Natural killer cell treated with Interleukin-12 subunit alpha and Interleukin-12 subunit beta and Interleukin-15 and Interleukin-18, amount 100 ng/mL, for 72 hours (primary cell): ENCODE results near the gene ADAMTS2. TPM values are rescaled to one million over a fixed set of nuclear protein-coding genes. Genes with fewer than 3 reads are reported as not detected.
A peak's percentile ranks its signal among the peaks of the same experiment; 100 is the strongest.
"Not testable (repeated sequence)": the region's sequence is repeated elsewhere in the genome, so short reads cannot be mapped to it uniquely, and the experiment has no call there.

Source experiments
- ATAC-seq, 2 donors: fragments of 150-1000 bp; cut with Tn5 transposase in 1 of 2; sonication (Bioruptor Pico), chemical (Tn5 transposase) in 1 of 2; 2 replicates each; pipeline ENCODE4 v1.10.0; 2021
- DNase-seq: peaks from one replicate; pipeline ENCODE4 v3.0.0; 2022; ENCODE audit warnings: low spot score
- H3K27ac Mint-ChIP-seq, 2 donors: 1 replicate in 1 of 2; 2 replicates in 1 of 2; pipeline ENCODE4 v1.8.0; 2022; ENCODE audit warnings: mixed read lengths in 2 of 2, mild to moderate bottlenecking in 1 of 2, moderate library complexity in 1 of 2
- H3K27me3 Mint-ChIP-seq, 2 donors: 1 replicate in 1 of 2; 2 replicates in 1 of 2; pipeline ENCODE4 v1.8.0; 2022; ENCODE audit warnings: mixed read lengths in 2 of 2
- H3K36me3 Mint-ChIP-seq: one replicate; pipeline ENCODE4 v1.8.0; 2022; ENCODE audit warnings: mixed read lengths
- H3K4me1 Mint-ChIP-seq, 2 donors: 1 replicate in 1 of 2; 2 replicates in 1 of 2; pipeline ENCODE4 v1.8.0; 2022; ENCODE audit warnings: low read depth in 2 of 2, mixed read lengths in 2 of 2, mild to moderate bottlenecking in 1 of 2
- H3K4me3 Mint-ChIP-seq: one replicate; pipeline ENCODE4 v1.8.0; 2022; ENCODE audit warnings: mixed read lengths
- H3K9me3 Mint-ChIP-seq: 2 replicates; pipeline ENCODE4 v1.8.0; 2022; ENCODE audit warnings: mixed read lengths
- total RNA-seq, 2 donors: library from RNA; stranded (reverse); gene quantifications; one replicate each; pipeline ENCODE4 v1.2.3, GENCODE V29; 2022

The ADAMTS2 gene
- total RNA-seq, 2 donors from 2014 or later = not detected

DNA sequence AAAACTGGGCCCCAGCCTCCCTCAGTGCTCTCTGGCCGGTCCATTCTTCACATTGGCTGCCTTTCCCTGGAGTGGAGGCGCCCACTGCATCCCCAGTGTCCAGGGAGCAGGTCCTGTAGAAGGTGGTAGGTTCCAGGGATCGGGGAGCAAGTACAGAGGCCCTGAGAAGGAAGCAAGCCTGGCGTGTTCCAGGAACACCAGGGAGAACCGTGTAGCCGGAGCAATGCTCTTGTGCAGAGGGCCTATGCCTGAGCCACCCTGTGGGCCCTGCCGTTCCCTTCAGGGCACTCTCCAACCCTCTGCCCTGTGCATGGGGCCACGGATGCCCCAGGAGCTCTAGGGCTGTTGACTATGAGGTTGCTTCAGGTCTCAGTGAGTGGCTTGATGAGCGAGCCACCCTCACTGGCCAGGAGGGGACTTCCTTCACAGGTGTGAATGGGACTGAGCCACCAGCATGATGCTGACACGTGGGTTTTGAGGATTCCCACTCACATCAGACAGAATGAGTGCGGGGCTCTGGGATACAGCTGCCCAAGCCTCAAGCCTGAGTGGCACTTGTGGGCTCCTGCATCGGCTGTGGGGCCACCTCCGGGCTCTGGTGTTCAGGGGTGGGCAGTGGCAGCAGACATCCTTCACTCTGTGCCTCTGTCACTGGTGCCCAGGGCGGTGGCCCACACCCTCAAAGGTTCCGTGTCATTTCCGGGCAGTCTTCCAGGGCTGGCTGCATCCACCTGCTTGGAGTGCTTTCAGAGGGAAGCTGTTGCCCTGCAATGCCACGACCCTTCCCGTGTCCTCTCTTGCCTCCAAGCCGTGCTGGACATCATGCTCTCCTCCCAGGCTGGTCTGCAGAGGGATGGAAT lies 54.4 kb downstream of the ADAMTS2 start:
- no peaks in the 10 kb centered on the region for H3K27me3 Mint-ChIP-seq
- DNase-seq (no peak), ATAC-seq (no peak)
- no peaks in the 10 kb centered on the region for H3K9me3 Mint-ChIP-seq
- H3K27ac Mint-ChIP-seq = no peak overlapping the region
- no peak overlapping the region for H3K4me3 Mint-ChIP-seq
- H3K4me1 Mint-ChIP-seq = no peaks in the 10 kb centered on the region
- no peaks in the 10 kb centered on the region for H3K36me3 Mint-ChIP-seq

DNA sequence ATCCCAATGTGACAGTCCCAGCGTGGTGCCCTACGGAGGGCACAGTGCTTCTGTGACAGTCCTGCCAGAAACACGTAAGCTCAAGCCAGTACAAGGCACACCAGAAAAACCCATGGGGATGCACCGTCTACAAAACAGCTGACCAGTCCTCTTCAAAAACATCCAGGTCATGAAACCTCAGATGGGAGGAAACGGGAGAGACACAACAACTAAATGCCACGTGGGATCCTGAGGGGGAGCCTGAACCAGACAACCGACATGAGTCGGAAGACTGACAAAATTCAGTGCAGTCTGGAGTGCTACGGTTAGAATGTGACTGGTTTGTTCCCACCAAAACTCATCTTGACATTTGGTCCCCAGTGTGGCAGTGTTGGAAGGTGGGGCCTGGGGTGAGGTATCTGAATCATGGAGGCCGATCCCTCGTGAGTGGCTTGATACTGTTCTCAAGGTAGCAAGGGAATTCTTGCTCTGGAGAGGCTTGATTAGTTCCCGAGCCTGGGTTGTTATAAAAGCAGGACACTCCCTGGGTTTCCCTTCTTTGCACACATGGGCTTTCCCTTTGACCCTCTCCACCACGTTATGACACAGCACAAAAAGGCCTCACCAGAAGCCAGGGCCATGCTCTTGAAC lies 55.4 kb downstream of the ADAMTS2 start:
- no peak overlapping the region for H3K27ac Mint-ChIP-seq
- H3K27me3 Mint-ChIP-seq = no peaks in the 10 kb centered on the region
- DNase-seq (no peak), ATAC-seq (no peak)
- H3K4me1 Mint-ChIP-seq = no peaks in the 10 kb centered on the region
- H3K4me3 Mint-ChIP-seq = no peak overlapping the region
- H3K36me3 Mint-ChIP-seq = no peaks in the 10 kb centered on the region
- H3K9me3 Mint-ChIP-seq = no peaks in the 10 kb centered on the region

DNA sequence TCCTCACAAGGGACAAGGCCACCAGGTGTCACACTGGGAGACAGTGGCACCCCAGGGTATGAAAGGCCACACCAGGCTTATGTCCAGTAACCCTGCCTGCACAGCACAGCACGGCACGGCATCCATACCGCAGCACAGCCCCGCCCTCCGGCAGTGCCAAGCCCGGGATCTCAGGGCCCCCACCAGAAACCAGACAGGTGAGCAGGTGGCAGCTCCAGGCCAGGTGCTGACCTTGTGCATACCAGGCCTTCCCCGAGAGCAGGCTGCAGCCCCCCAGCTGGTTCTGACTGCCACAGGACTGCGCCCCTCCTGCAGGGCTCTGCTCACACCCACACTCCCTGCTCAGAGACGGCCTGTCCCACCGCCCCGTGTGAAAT lies 56.5 kb downstream of the ADAMTS2 start:
- H3K9me3 Mint-ChIP-seq = no peaks in the 10 kb centered on the region
- no peak overlapping the region for H3K4me3 Mint-ChIP-seq
- DNase-seq = no peak
- no peaks in the 10 kb centered on the region for H3K27me3 Mint-ChIP-seq
- H3K36me3 Mint-ChIP-seq = no peaks in the 10 kb centered on the region
- ATAC-seq = no peak
- H3K4me1 Mint-ChIP-seq = no peaks in the 10 kb centered on the region
- H3K27ac Mint-ChIP-seq = no peak overlapping the region

- no peaks in the 10 kb centered on the region for H3K27me3 Mint-ChIP-seq
- no peak overlapping the region for H3K27ac Mint-ChIP-seq
- H3K36me3 Mint-ChIP-seq = no peaks in the 10 kb centered on the region
- no peaks in the 10 kb centered on the region for H3K9me3 Mint-ChIP-seq
- DNase-seq (no peak), ATAC-seq (no peak)
- no peaks in the 10 kb centered on the region for H3K4me1 Mint-ChIP-seq
- H3K4me3 Mint-ChIP-seq = no peak overlapping the region
These were observed 57.0 kb downstream of the ADAMTS2 start for GRCh38 chr5:179288101-179288808.

DNA sequence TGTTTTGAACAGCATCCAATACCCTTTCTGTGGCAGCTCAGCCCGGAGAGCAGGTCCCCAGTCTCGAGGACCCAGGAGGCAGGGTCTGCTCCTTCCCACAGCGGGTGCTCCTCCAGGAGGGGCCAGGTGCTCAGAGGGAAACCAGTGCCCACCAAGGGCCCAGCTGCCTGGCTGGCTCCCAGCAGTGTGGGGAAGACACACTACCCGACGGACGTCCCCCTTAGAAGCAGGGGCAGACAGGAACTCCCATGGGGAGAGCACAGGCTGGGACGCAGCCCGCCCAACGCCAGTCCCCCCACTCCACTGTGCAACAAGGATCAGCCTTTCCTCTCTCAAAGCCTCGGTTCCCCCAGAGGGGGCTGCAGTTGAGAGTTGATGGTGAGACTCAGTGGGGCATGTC lies 57.6 kb downstream of the ADAMTS2 start:
- Mint-ChIP-seq H3K36me3 (no peaks in the 10 kb centered on the region), H3K27ac (no peak overlapping the region), H3K4me3 (no peak overlapping the region), H3K27me3 (no peaks in the 10 kb centered on the region), H3K9me3 (no peaks in the 10 kb centered on the region), H3K4me1 (no peaks in the 10 kb centered on the region)
- ATAC-seq (peak in 1 of 2 donors; percentile 3), DNase-seq (no peak)

GRCh38 chr5:179287071-179287470 lies 58.2 kb downstream of the ADAMTS2 start:
- no peaks in the 10 kb centered on the region for H3K27me3 Mint-ChIP-seq
- H3K4me3 Mint-ChIP-seq = no peak overlapping the region
- no peak overlapping the region for H3K27ac Mint-ChIP-seq
- H3K9me3 Mint-ChIP-seq = no peaks in the 10 kb centered on the region
- no peaks in the 10 kb centered on the region for H3K36me3 Mint-ChIP-seq
- DNase-seq (peak; percentile 46), ATAC-seq (peak; percentile 20 to 31)
- no peaks in the 10 kb centered on the region for H3K4me1 Mint-ChIP-seq

- DNase-seq, ATAC-seq, H3K4me3 Mint-ChIP-seq, H3K9me3 Mint-ChIP-seq, H3K27ac Mint-ChIP-seq, H3K27me3 Mint-ChIP-seq, H3K36me3 Mint-ChIP-seq, H3K4me1 Mint-ChIP-seq: not testable (repeated sequence)
These were observed 59.5 kb downstream of the ADAMTS2 start for GRCh38 chr5:179285776-179286162.

DNA sequence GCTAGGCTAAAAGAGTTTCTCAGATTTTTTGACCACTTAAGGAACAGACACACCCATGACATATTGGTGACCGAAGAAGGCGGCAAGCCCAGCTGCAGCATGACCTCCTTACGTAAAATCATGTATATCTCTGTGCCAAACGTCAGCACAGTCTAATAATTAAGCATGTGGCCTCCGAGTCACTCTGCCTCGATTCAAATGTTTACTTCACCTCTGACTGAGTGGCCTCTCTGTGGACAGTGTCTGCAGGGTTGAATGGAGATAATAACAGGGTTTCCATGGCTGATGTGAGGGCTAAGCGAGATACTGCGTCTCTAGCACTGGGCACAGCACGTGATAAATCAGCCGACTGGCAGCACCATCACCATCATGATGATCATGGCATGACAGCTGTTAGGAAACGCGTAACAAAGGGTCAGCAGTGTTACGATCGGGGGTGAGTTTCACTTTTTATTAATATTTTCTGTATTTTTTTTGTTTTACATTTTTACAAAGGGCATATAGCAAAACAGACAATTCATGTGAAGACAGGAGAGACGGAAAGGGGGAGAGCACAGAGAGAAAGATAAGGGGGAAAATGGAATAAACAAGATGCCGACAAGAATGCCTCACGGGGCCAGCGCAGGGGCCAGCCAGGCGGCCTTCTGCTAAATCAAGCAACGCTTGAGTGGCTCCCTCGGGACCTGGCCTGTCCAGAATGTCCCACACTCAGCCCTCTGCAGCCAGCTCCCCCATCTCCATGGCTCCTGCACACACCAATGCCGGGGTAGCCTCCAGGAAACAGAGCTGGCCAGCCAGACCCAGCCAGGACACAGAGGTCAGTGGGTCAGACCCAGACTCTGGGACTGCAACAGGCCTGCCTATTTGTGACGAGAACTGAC lies 60.3 kb downstream of the ADAMTS2 start:
- Mint-ChIP-seq H3K9me3 (no peaks in the 10 kb centered on the region), H3K4me3 (no peak overlapping the region), H3K27ac (no peak overlapping the region), H3K36me3 (no peaks in the 10 kb centered on the region), H3K27me3 (no peaks in the 10 kb centered on the region), H3K4me1 (no peaks in the 10 kb centered on the region)
- DNase-seq (peak; percentile 13), ATAC-seq (no peak)

DNA sequence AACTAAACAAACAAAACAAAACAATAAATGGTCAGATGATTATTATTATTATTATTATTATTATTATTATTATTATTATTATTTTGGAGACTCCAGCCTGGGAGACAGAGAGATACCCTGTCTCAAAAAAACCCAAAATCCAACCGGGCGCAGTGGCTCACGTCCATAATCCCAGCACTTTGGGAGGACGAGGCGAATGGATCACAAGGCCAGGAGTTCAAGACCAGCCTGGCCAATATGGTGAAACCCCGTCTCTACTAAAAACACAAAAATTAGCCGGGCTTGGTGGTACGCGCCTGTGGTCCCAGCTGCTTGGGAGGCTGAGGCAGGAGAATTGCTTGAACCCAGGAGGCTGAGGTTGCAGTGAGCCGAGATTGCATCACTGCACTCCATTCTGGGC lies 61.4 kb downstream of the ADAMTS2 start:
- not testable (repeated sequence) for H3K27me3 Mint-ChIP-seq, H3K9me3 Mint-ChIP-seq, ATAC-seq, H3K4me3 Mint-ChIP-seq, H3K4me1 Mint-ChIP-seq, H3K27ac Mint-ChIP-seq, H3K36me3 Mint-ChIP-seq
- peak; percentile 18 for DNase-seq

GRCh38 chr5:179281694-179282093 lies 63.6 kb downstream of the ADAMTS2 start:
- no peaks in the 10 kb centered on the region for H3K36me3 Mint-ChIP-seq
- no peak overlapping the region for H3K27ac Mint-ChIP-seq
- no peaks in the 10 kb centered on the region for H3K9me3 Mint-ChIP-seq
- no peak overlapping the region for H3K4me3 Mint-ChIP-seq
- H3K4me1 Mint-ChIP-seq = no peaks in the 10 kb centered on the region
- no peaks in the 10 kb centered on the region for H3K27me3 Mint-ChIP-seq
- ATAC-seq = no peak
- no peak for DNase-seq

GRCh38 chr5:179280095-179280490 lies 65.2 kb downstream of the ADAMTS2 start:
- Mint-ChIP-seq H3K4me1 (no peaks in the 10 kb centered on the region), H3K27me3 (no peaks in the 10 kb centered on the region), H3K4me3 (no peak overlapping the region), H3K36me3 (no peaks in the 10 kb centered on the region), H3K27ac (no peak overlapping the region), H3K9me3 (no peaks in the 10 kb centered on the region)
- peak in 1 of 2 donors; percentile 30 for ATAC-seq
- no peak for DNase-seq

DNA sequence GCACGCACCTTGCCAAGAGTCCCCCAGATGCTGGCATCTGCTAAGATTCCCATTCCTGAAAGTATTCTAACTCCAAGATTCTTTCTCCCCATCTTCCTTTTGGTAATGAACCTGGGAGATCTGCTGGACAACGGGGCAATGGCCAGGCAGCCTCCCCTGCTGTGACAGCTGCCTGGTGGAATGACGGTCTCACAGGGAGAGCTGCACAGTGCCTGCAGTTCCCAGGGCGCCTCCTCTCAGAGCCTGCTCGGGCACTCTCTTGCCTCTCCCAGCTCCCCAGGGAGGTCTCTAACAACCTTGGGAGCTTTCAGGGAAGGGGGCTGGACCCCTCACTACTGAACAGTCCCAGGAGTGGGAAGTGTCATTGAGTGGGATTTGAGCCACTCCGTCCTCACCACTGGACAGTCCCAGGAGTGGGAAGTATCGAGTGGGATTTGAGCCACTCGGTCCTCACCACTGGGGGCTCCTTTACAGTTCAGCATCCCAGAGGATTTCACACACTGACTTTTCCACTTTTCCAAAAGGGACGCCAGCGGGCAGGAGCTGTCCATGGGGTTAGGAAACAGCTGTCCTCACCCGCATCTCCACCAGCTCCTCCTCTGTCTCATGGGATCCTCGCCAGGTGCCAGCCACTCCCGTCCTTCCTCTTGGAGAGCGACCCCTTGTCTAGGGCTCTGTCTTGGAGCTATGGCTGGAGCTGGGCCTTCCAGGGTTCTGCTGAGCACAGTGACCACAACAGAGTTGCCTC lies 65.7 kb downstream of the ADAMTS2 start:
- no peaks in the 10 kb centered on the region for H3K36me3 Mint-ChIP-seq
- no peaks in the 10 kb centered on the region for H3K4me1 Mint-ChIP-seq
- DNase-seq (no peak), ATAC-seq (peak; percentile 38 to 45)
- H3K27me3 Mint-ChIP-seq = no peaks in the 10 kb centered on the region
- no peak overlapping the region for H3K4me3 Mint-ChIP-seq
- H3K27ac Mint-ChIP-seq = no peak overlapping the region
- no peaks in the 10 kb centered on the region for H3K9me3 Mint-ChIP-seq

DNA sequence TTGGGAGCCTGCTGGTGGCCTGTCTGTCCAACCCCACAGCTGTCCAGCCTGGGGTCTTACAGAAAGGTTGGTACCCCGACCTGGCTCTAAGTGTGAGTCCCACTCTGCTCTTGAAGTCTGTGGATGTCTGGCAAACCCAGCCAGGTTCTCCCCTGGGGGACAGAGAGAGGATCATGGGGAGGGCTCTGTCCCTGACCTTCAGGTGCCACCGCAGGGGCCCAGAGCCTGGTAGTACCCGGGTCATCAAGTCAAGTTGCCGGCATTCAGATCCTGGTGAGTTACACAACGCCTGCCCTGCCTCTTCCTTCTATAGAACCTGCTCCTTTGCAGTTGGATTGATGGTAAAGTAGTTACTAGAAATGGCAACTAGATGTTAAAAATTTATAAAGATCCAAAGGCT lies 66.7 kb downstream of the ADAMTS2 start:
- Mint-ChIP-seq H3K27ac (no peak overlapping the region), H3K27me3 (no peaks in the 10 kb centered on the region), H3K9me3 (no peaks in the 10 kb centered on the region), H3K36me3 (no peaks in the 10 kb centered on the region), H3K4me3 (no peak overlapping the region), H3K4me1 (no peaks in the 10 kb centered on the region)
- ATAC-seq (no peak), DNase-seq (no peak)
